IMR-90 (cell line): ENCODE measurements around the gene ITIH4. TPM values are rescaled to one million over a fixed set of nuclear protein-coding genes. Genes with fewer than 3 reads are reported as not detected.

Source experiments
- ATAC-seq: fragments of 200-7000 bp; cut with Tn5 transposase; 2 replicates; pipeline ENCODE4 v1.9.1; 2020; ENCODE audit warnings: low read depth, mild to moderate bottlenecking, moderate library complexity
- BruUV-seq: library from RNA; stranded (reverse); fragments of 400-500 nt; replicated peaks from 2 replicates; lab custom pipeline; 2021; lab: Mats Ljungman, UMichigan
- CTCF ChIA-PET: fragments of 300-600 bp; formaldehyde crosslinking; extraction: SDS; loops from one replicate; lab custom pipeline; 2021; ENCODE audit warnings: antibody characterized with exemption; lab: Yijun Ruan, JAX
- POLR2A ChIA-PET: fragments of 300-600 bp; sonication (Branson Sonifier 250); formaldehyde crosslinking; loops from one replicate; lab custom pipeline; 2022; ENCODE audit warnings: antibody characterized with exemption; ENCODE audit not compliant: unreplicated experiment; lab: Charles Lee
- DNase-seq: peaks from one replicate; pipeline ENCODE4 v3.0.0; 2013
- H2AFZ ChIP-seq: replicated peaks from 2 replicates; pipeline ENCODE3; 2013; ENCODE audit warnings: low read length, mild to moderate bottlenecking; ENCODE audit not compliant: poor library complexity
- H2AK5ac ChIP-seq: 2 replicates; pipeline ENCODE4 v1.6.1; 2013; ENCODE audit warnings: low read depth, low read length, inconsistent platforms
- H2AK9ac ChIP-seq: replicated peaks from 2 replicates; pipeline ENCODE3; 2013; ENCODE audit warnings: mild to moderate bottlenecking, low read depth, low read length, moderate library complexity; ENCODE audit not compliant: poor library complexity
- H2BK120ac ChIP-seq: 2 replicates; pipeline ENCODE4 v1.6.1; 2013; ENCODE audit warnings: low read depth, low read length, inconsistent platforms
- H2BK15ac ChIP-seq: 3 replicates; pipeline ENCODE4 v1.6.1; 2013; ENCODE audit warnings: low read depth, low read length, inconsistent platforms
- H2BK20ac ChIP-seq: 2 replicates; pipeline ENCODE4 v1.6.1; 2013; ENCODE audit warnings: low read depth, mild to moderate bottlenecking, inconsistent platforms, low read length, moderate library complexity
- H2BK5ac ChIP-seq: 2 replicates; pipeline ENCODE4 v1.6.1; 2013; ENCODE audit warnings: mild to moderate bottlenecking, low read depth, low read length, inconsistent platforms; ENCODE audit not compliant: poor library complexity, severe bottlenecking
- H3K14ac ChIP-seq: replicated peaks from 2 replicates; pipeline ENCODE4 v1.6.1; 2013; ENCODE audit warnings: low read depth, low read length, inconsistent platforms
- H3K18ac ChIP-seq: 2 replicates; pipeline ENCODE4 v1.6.1; 2013; ENCODE audit warnings: low read depth, low read length, control low read depth
- H3K23ac ChIP-seq: 2 replicates; pipeline ENCODE4 v1.6.1; 2013; ENCODE audit warnings: low read depth, low read length, inconsistent platforms
- H3K27ac ChIP-seq: 2 replicates; pipeline ENCODE4 v1.5.1; 2013; ENCODE audit warnings: mild to moderate bottlenecking, control low read depth, low read length; ENCODE audit not compliant: insufficient read depth
- H3K27me3 ChIP-seq: 2 replicates; pipeline ENCODE4 v1.6.1; 2013; ENCODE audit warnings: low read length; ENCODE audit not compliant: control insufficient read depth, insufficient read depth
- H3K36me3 ChIP-seq: 2 replicates; pipeline ENCODE4 v1.6.1; 2013; ENCODE audit warnings: low read length, mixed read lengths; ENCODE audit not compliant: control insufficient read depth, insufficient read depth
- H3K4ac ChIP-seq: 2 replicates; pipeline ENCODE4 v1.6.1; 2013; ENCODE audit warnings: low read depth, low read length, inconsistent platforms
- H3K4me1 ChIP-seq: 2 replicates; pipeline ENCODE4 v1.6.1; 2013; ENCODE audit warnings: low read length, mixed read lengths; ENCODE audit not compliant: control insufficient read depth, insufficient read depth
- H3K4me2 ChIP-seq: 2 replicates; pipeline ENCODE4 v1.6.1; 2013; ENCODE audit warnings: low read depth, mild to moderate bottlenecking, control low read depth, low read length, moderate library complexity
- H3K4me3 ChIP-seq: 2 replicates; pipeline ENCODE4 v1.5.1; 2013; ENCODE audit warnings: low read depth, mild to moderate bottlenecking, control low read depth, low read length, moderate library complexity; ENCODE audit not compliant: insufficient read depth
- H3K56ac ChIP-seq: 2 replicates; pipeline ENCODE4 v1.6.1; 2013; ENCODE audit warnings: low read length, inconsistent platforms; ENCODE audit not compliant: insufficient read depth; ENCODE audit errors: extremely low read depth
- H3K79me1 ChIP-seq, 2 experiments: 2 replicates each; pipeline ENCODE4 v1.6.1; 2013; ENCODE audit warnings: low read length in 2 of 2, inconsistent platforms in 1 of 2, low read depth in 1 of 2
- H3K9ac ChIP-seq: 2 replicates; pipeline ENCODE4 v1.6.1; 2013; ENCODE audit warnings: low read depth, low read length, control low read depth
- H3K9me1 ChIP-seq: 2 replicates; pipeline ENCODE4 v1.6.1; 2013; ENCODE audit warnings: low read length, inconsistent platforms; ENCODE audit not compliant: insufficient read depth
- H3K9me3 ChIP-seq: 2 replicates; pipeline ENCODE4 v1.6.1; 2013; ENCODE audit warnings: low read length; ENCODE audit not compliant: control insufficient read depth, insufficient read depth
- H4K20me1 ChIP-seq: 2 replicates; pipeline ENCODE4 v1.6.1; 2013; ENCODE audit warnings: low read length, inconsistent platforms; ENCODE audit not compliant: insufficient read depth
- H4K5ac ChIP-seq: 2 replicates; pipeline ENCODE4 v1.6.1; 2013; ENCODE audit warnings: mild to moderate bottlenecking, low read depth, low read length, control low read depth
- H4K8ac ChIP-seq, 2 experiments: 2 replicates each; pipeline ENCODE4 v1.6.1; 2013; ENCODE audit warnings: low read depth in 2 of 2, low read length in 2 of 2, control low read depth in 1 of 2, inconsistent platforms in 1 of 2
- H4K91ac ChIP-seq: 2 replicates; pipeline ENCODE4 v1.6.1; 2013; ENCODE audit warnings: low read depth, low read length, inconsistent platforms; ENCODE audit not compliant: insufficient read depth
- CTCF ChIP-seq: conservative IDR thresholded peaks from 2 replicates; pipeline ENCODE4 v1.5.1; 2012; ENCODE audit warnings: mild to moderate bottlenecking, low read depth, low read length, improper control_type of control experiment
- MAFK ChIP-seq: IDR thresholded peaks from 2 replicates; pipeline ENCODE4 v1.6.1; 2012; ENCODE audit warnings: low read depth, low read length, improper control_type of control experiment
- MXI1 ChIP-seq: IDR thresholded peaks from 2 replicates; pipeline ENCODE4 v1.6.1; 2012; ENCODE audit warnings: low read depth, mild to moderate bottlenecking, low read length, moderate library complexity, borderline replicate concordance
- RAD21 ChIP-seq: IDR thresholded peaks from 2 replicates; pipeline ENCODE4 v1.6.1; 2012; ENCODE audit warnings: low read length, improper control_type of control experiment
- SMC3 ChIP-seq: fragments of 150-350 bp; IDR thresholded peaks from 2 replicates; pipeline ENCODE4 v1.6.1; 2016; ENCODE audit warnings: low read depth, mild to moderate bottlenecking, antibody characterized with exemption, low read length, moderate library complexity
- WGBS, 2 experiments: methylation state at CpG; one replicate each; pipeline versions ENCODE4 v1.1.5 to v1.1.7; 2013; ENCODE audit warnings: missing lambda C conversion rate in 2 of 2; ENCODE audit not compliant: insufficient read length in 1 of 2; ENCODE audit errors: extremely low coverage in 2 of 2; 5-methylcytosine and 5-hydroxymethylcytosine counted together
- dilution Hi-C: fragments of 300-500 bp; cut with HindIII; formaldehyde crosslinking; loops from one replicate; pipeline ENCODE4 v1.14.3; 2018; ENCODE audit warnings: low sequenced_read_pairs; ENCODE audit not compliant: unreplicated experiment
- in situ Hi-C: fragments of 300-500 bp; cut with MboI; formaldehyde crosslinking; loops from 3 replicates; pipeline ENCODE4 v1.14.3; 2019; ENCODE audit warnings: low sequenced_read_pairs, inconsistent platforms, mixed read lengths
- intact Hi-C: fragments of 100-400 bp; cut with micrococcal nuclease; formaldehyde crosslinking; loops from 2 replicates; pipeline ENCODE4 v1.10.0; 2022
- polyA plus RNA-seq, 3 experiments: library from polyadenylated mRNA; depleted of rRNA; stranded (reverse); fragments of >200 nt; gene quantifications; 2 replicates each; pipeline ENCODE4 v1.2.3, GENCODE V29; 2012; ENCODE audit warnings: low replicate concordance in 1 of 3
- total RNA-seq: library from RNA; depleted of rRNA; stranded (reverse); fragments of >200 nt; gene quantifications from 2 replicates; pipeline ENCODE4 v1.2.3, GENCODE V29; 2012

ITIH4 gene
- total and polyA plus RNA-seq, 2 of the 4 experiments (the other 2 are of a cell fraction), result 0.26 to 0.36 TPM

- ChIA-PET CTCF (interaction anchor here (1.0 to 1.3 kb wide), 6 partner anchors 9 to 82 kb away, joined by 3 to 6 read pairs (median 3); no protein-coding TSS in a partner anchor), POLR2A (no interaction called here)
- no peak overlapping the region for H3K18ac ChIP-seq
- no peak overlapping the region for H3K4me3 ChIP-seq
- no peaks in the 10 kb centered on the region for H3K9me1 ChIP-seq
- H3K56ac ChIP-seq, result no peak overlapping the region
- no TSS peak for BruUV-seq
- no peak overlapping the region for H2BK20ac ChIP-seq
- H4K8ac ChIP-seq, result no peak overlapping the region
- no peaks in the 10 kb centered on the region for H4K20me1 ChIP-seq
- no peak overlapping the region for H2BK15ac ChIP-seq
- DNase-seq (peak; percentile 6), ATAC-seq (peak; percentile 75)
- H2AFZ ChIP-seq, result no peak overlapping the region
- no peak overlapping the region for H2BK5ac ChIP-seq
- intact Hi-C loops, result loop anchor here (1.0 kb wide), 1 partner anchor 77 kb away; no protein-coding TSS in a partner anchor
- H3K4ac ChIP-seq, result no peak overlapping the region
- 64% methylated on average over 7 of the region's 11 CpGs; no CpG with 5 or more reads in 1 of the 2 experiments for WGBS, 2 experiments
- TF ChIP-seq MXI1, result no peak
- TF ChIP-seq CTCF, result peak; percentile 52
- TF ChIP-seq RAD21, result peak; percentile 39
- TF ChIP-seq SMC3, result peak; percentile 32
- TF ChIP-seq MAFK, result no peak
- H3K79me1 ChIP-seq, result no peaks in the 10 kb centered on the region
- H4K5ac ChIP-seq, result no peak overlapping the region
- H3K14ac ChIP-seq, result no peak overlapping the region
- no peak overlapping the region for H2AK5ac ChIP-seq
- H3K9ac ChIP-seq, result no peak overlapping the region
- no peak overlapping the region for H3K27ac ChIP-seq
- H3K4me1 ChIP-seq, result no peaks in the 10 kb centered on the region
- dilution Hi-C loops, result no loop called here
- H2BK120ac ChIP-seq, result no peak overlapping the region
- H3K9me3 ChIP-seq, result no peaks in the 10 kb centered on the region
- in situ Hi-C loops, result no loop called here
- H3K23ac ChIP-seq, result no peak overlapping the region
- H3K4me2 ChIP-seq, result no peak overlapping the region
- peaks cover 3% of the 10 kb centered on the region; the same call in 1 of the 2 replicates for H3K27me3 ChIP-seq
- no peak overlapping the region for H4K91ac ChIP-seq
- no peak overlapping the region for H2AK9ac ChIP-seq
- H3K36me3 ChIP-seq, result no peaks in the 10 kb centered on the region
Observed at GRCh38 chr3:52820736-52821135, 9.7 kb downstream of the ITIH4 start.
